MM.1S (cell line): ENCODE data around the gene MAD1L1.

Experiments used
- CTCF ChIP-seq: fragments of 300-600 bp; sonication (generic); IDR thresholded peaks from 2 replicates; pipeline ENCODE4 v1.5.1; 2016; ENCODE audit warnings: antibody characterized with exemption, low read length, mixed read lengths
- EZH2 ChIP-seq: fragments of 300-600 bp; sonication (generic); optimal IDR thresholded peaks from 2 replicates; pipeline ENCODE3; 2017; ENCODE audit warnings: low read depth, mild to moderate bottlenecking, antibody characterized with exemption, low read length, mixed read lengths
- EZH2phosphoT487 ChIP-seq: fragments of 300-600 bp; sonication (generic); IDR thresholded peaks from 2 replicates; pipeline ENCODE4 v1.6.1; 2018; ENCODE audit warnings: antibody characterized with exemption, low read length

GRCh38 chr7:1845536-1846311 is 387.0 kb downstream of the MAD1L1 start:
- TF ChIP-seq CTCF (no peak), EZH2 (no peak), EZH2phosphoT487 (no peak)
